Germinal center (tissue), 1 donor: ENCODE data around the gene HNF4A.
"Not testable (repeated sequence)": the region's sequence is repeated elsewhere in the genome, so short reads cannot be mapped to it uniquely, and the experiment has no call there.

ENCODE experiments used
- DNase-seq: peaks from one replicate; pipeline ENCODE4 v3.0.0; 2012; ENCODE audit warnings: mixed read lengths, low spot score

The HNF4A gene

DNA sequence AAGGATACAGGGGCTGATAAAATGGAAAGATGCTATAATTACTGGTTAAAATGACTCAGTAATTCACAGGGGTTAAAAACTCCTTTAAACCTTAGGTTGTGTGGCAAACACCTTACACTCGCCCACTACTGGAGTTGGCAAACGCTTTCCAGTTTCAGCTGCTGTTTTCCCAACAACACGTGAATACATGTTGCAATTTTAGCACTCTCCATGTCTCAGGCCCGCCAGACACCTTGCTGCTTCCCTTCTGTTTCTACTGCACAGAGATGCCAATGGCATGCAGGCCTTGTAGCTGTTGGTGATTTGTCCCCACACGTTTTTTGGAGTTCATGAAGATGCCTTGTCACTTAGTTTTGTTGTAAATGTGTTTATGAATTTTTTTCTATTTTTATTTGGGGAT lies 114.8 kb downstream of the HNF4A start:
- DNase-seq, result no peak

DNA sequence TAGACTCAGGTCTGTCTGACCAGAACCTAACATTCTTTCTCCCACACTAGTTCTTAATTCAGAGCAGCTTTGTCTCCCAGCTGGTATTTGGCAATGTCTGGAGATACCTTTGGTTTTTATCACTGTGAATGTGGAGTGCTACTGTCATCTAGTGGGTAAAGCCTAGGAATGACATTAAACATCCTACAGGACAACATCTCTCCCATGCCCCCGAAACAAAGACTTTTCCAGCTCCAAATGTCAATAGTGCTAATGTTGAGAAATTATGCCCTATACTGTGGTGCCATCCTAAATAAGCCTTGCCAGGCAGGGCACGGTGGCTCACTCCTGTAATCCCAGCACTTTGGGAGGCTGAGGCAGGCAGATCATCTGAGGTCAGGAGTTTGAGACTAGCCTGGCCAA lies 116.0 kb downstream of the HNF4A start:
- DNase-seq, result no peak

DNA sequence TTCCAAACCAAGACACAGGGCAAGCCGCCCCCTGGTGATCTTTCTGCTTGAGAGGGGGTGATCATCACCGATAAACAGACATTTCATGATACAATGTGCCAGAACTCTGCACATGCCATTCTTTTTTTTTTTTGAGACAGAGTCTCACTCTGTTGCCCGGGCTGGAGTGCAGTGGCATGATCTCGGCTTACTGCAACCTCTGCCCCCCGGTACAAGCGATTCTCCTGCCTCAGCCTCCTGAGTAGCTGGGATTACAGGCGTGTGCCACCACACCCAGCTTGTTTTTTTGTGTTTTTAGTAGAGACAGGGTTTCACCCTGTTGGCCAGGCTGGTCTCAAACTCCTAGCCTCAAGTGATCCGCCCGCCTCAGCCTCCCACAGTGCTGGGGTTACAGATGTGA lies 116.8 kb downstream of the HNF4A start:
- DNase-seq, result not testable (repeated sequence)

DNA sequence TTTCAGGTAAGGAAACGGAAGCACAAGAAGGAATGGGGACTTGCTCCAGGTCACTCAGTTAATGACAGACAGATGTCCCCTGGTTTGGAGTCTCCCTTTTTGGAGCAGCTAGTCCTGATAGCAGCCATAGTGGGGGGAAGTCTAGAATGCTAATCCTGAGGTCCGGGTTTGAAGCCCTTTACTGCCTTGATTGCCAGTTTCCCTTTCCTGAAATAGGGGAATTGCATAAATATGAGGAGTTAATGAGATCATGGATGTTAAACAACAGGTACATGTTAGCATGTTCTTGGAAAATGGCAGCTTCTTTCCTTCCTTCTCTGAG lies 119.8 kb downstream of the HNF4A start:
- no peak for DNase-seq

DNA sequence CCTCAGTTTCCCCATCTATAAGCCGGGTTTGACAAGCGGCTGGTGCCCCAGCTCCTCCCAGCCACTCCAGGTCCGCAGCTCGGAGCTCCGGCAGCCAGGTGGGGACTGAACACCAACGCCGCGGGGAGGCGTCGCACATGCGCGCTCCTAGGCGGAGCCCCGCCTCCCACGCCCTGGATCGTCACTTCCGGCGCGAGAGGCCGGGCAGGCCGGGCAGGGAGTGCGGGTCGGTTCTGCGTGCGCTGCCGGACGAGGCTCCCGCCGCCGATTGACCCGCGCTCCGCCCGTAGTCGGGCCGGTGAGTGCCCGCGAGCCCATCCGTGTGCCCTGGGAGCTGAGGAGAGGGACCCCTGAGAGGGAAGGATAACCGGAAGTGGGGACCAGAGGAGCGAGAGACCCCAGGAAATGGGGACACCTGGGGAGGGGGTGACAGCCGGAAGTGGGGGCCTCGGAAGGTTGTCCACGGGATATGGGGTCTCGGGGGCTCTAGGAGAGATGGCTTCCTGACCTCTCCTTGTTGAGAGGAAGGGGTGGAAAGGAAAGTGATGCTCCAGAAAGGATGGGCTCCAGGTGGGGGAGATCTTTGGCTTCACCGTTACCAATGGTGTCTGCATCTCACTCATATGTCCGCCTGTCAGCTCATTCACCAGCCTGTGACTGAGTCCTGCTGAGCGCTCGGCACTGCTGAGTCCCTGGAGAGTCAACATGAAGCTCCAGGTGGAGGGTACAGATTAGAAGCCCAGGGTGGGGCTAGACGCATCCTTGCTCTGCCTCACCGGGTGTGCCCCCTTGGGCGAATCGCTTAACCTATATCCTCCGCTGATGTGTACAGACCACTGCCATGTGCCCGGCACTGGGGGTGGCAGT lies 120.4 kb downstream of the HNF4A start, which contains the start of gene TTPAL:
Gene TTPAL (plus strand): TSS at position 181 of the 867 bp plus-strand sequence. CDS start 4,126 bp downstream, outside the sequence.
- peak; percentile 95 for DNase-seq

DNA sequence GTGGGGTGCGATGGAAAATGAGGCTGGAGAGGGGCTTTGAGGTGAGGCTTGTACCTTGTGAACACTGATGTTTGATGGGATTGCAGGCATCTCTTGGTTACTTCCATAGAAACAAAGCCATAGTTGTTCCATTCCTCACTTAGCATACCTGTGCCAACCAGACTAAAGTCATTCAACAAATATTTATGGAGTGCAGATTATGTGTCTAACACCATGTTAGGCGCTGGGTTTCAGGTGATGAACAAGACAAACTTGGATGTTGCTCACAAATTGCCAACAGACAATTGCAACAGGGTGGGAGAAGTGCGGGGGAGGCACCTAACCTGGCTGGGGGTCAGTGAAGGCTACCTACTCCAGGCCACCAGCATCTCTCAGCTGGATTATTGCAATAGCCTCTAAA lies 121.7 kb downstream of the HNF4A start:
- DNase-seq, result no peak

DNA sequence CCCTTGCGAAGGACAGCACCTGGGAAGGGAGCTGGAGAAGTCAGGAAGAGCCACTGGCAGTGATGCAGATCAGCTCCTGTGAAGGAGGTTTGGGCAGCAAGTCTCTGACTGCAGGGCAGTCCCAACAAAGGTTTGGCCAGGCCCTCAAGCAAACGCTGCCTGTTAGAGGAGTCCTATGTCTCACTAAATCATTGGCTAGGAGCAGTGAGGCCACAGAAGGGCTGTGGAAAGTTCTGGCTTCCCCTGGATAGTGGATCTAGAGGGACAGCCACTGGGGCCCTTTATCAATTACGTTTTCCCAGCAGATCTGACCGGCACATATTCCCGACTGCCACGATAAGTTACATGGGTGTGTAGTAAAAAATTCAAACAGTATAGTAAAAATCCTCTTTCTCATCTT lies 122.7 kb downstream of the HNF4A start:
- DNase-seq, result no peak

DNA sequence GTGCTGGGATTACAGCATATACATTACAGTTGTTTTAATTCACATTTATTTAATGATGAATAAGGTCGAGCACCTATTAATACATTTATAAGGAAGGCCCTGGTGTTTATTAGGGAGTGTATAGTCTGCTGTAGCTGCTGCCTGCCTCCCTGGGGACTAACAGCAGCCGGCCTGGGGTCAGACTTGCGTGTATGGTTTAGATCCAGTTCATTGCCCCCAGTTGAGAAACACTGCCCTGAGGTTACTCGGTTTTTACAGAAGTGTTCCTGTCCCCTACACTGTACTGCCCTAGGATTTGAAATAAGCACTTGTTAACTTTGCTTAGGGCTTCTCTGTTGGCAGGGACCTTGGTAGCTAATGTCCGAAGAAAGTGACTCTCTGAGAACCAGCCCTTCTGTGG lies 124.1 kb downstream of the HNF4A start:
- peak; percentile 64 for DNase-seq

DNA sequence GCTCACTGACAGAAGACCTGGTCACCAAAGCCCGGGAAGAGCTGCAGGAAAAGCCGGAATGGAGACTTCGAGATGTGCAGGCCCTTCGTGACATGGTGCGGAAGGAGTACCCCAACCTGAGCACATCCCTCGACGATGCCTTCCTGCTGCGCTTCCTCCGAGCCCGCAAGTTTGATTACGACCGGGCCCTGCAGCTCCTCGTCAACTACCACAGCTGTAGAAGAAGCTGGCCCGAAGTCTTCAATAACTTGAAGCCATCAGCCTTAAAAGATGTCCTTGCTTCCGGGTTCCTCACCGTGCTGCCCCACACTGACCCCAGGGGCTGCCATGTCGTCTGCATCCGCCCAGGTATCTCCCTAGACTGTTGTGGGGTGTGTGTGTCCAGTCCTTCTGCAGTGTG lies 124.6 kb downstream of the HNF4A start:
- no peak for DNase-seq

DNA sequence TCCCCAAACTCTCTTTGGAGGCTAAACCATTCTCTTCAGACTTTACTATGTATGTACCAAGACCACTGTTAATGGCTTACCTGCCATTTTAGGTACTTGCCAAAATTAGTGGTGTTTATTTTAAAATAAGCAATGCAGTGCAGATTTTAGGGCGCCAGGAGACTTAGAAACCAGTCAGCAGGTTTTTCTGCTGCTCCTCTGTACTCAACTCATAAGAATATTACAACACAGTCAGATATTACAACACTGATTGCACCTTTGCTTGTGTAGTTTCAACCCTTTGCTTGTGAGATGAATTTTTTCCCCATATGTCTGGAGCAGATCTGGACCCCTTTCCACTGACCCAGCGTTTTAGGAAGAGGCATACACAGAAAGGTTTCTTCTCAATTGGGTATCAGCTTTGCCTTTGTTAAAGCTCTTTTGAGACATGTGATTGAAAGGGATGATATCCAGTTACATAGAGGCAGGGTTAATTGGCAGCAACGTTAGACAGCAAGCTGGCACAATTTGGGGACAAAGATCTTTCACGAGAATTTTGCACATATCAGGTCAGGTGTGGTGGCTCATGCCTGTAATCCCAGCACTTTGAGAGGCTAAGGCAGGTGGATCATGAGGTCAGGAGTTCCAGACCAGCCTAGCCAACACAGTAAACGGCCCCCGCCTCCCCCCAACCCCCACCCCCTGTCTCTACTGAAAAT lies 126.4 kb downstream of the HNF4A start:
- no peak for DNase-seq

DNA sequence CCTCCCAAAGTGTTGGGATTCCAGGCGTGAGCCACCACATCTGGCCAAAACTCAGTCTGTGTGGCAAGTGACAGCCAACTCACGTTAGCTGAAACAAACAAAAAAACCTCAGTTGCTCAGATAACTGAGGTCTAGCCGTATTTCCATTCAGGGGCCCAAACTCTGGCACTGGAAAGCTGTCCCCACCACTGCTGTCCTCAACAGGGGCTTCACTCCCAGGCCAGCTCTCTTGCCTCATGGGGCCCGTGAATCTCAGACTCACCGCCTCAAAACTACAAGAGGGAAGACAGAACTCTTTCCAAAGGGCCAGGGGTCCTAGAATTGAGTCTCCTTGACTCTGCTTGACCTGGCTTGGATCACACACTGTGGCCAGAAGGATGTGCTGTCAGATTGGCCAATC lies 127.6 kb downstream of the HNF4A start:
- DNase-seq, result no peak
